ENCODE data around the gene PLA2G4D.

PLA2G4D gene

DNA sequence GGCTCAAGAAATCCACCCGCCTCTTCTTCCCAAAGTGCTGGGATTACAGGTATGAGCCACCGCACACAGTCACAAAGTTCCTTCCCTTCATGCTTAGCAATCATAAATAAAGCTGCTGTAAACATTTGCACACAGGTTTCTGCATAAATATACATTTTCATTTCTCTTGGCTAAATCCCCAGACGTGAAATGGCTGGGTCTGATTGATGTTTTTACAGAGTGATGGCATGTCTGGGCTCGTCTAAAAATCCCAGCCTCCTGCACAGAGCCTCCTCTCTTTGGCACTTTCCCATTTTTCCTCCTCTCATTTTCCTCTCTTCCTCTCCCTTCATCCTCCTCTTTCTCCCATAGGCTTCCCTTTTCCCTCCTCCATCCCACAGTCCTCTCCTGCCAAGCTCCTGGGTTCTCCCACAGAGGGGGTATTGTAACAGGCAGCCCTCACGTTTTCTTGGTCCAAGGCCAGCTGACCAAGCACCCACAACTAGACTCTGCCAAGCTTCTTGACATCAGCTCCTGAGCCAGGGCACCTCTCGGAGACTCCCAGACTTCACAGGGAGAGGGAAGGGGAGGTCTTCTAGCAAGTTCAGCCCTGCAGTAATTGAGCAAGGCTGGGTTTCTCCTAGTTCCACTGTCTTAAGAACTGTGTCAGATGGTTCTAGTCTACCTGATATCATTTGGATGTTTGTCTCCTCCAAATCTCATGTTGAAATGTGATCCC lies 63.0 kb downstream of the PLA2G4D start:
- no peak overlapping the region for H3K9ac ChIP-seq (ENCODE audit: low read depth, low read length)
- peaks cover 5% of the 10 kb centered on the region for H3K27me3 ChIP-seq (ENCODE audit: insufficient read depth, low read length, poor library complexity)
- DNase-seq (no peak), ATAC-seq (ENCODE audit: insufficient read depth, low read depth) (no peak)
- no peak overlapping the region for H3K4me2 ChIP-seq (ENCODE audit: insufficient read depth, low read length)
- peaks cover 5% of the 10 kb centered on the region; the same call in 1 of the 2 replicates for H3K4me1 ChIP-seq (ENCODE audit: insufficient read depth, low read length)
- H3K9me3 ChIP-seq (ENCODE audit: insufficient read depth, low read length, severe bottlenecking) = no peaks in the 10 kb centered on the region
- no peaks in the 10 kb centered on the region for H3K79me2 ChIP-seq (ENCODE audit: insufficient read depth, low read length)
- H3K4me3 ChIP-seq (ENCODE audit: low read depth in 1 of 2, low read length in 2 of 2) = no peak overlapping the region
- H3K36me3 ChIP-seq (ENCODE audit: insufficient read depth, low read length) = no peaks in the 10 kb centered on the region
- no peak overlapping the region for H3K27ac ChIP-seq (ENCODE audit: low read length)
- H4K20me1 ChIP-seq (ENCODE audit: insufficient read depth, low read length) = no peaks in the 10 kb centered on the region
- no peak overlapping the region for H2AFZ ChIP-seq (ENCODE audit: low read depth, low read length)
- no peak for TF ChIP-seq EZH2 (IDR thresholded peaks at IDR 0.05; ENCODE audit: borderline replicate concordance, low read depth, low read length, severe bottlenecking)

GRCh38 chr15:42027521-42027920 lies 66.8 kb downstream of the PLA2G4D start:
- no peaks in the 10 kb centered on the region for H3K36me3 ChIP-seq (ENCODE audit: insufficient read depth, low read length)
- no peak overlapping the region for H3K9ac ChIP-seq (ENCODE audit: low read depth, low read length)
- no peak overlapping the region for H3K4me3 ChIP-seq (ENCODE audit: low read depth in 1 of 2, low read length in 2 of 2)
- H4K20me1 ChIP-seq (ENCODE audit: insufficient read depth, low read length) = no peaks in the 10 kb centered on the region
- no peaks in the 10 kb centered on the region for H3K79me2 ChIP-seq (ENCODE audit: insufficient read depth, low read length)
- no peak overlapping the region for H2AFZ ChIP-seq (ENCODE audit: low read depth, low read length)
- H3K4me2 ChIP-seq (ENCODE audit: insufficient read depth, low read length) = no peak overlapping the region
- DNase-seq (no peak), ATAC-seq (ENCODE audit: insufficient read depth, low read depth) (no peak)
- no peaks in the 10 kb centered on the region for H3K9me3 ChIP-seq (ENCODE audit: insufficient read depth, low read length, severe bottlenecking)
- no peak overlapping the region for H3K27ac ChIP-seq (ENCODE audit: low read length)
- H3K4me1 ChIP-seq (ENCODE audit: insufficient read depth, low read length) = no peaks in the 10 kb centered on the region
- peaks cover 5% of the 10 kb centered on the region for H3K27me3 ChIP-seq (ENCODE audit: insufficient read depth, low read length, poor library complexity)
- TF ChIP-seq, protein P1, sequence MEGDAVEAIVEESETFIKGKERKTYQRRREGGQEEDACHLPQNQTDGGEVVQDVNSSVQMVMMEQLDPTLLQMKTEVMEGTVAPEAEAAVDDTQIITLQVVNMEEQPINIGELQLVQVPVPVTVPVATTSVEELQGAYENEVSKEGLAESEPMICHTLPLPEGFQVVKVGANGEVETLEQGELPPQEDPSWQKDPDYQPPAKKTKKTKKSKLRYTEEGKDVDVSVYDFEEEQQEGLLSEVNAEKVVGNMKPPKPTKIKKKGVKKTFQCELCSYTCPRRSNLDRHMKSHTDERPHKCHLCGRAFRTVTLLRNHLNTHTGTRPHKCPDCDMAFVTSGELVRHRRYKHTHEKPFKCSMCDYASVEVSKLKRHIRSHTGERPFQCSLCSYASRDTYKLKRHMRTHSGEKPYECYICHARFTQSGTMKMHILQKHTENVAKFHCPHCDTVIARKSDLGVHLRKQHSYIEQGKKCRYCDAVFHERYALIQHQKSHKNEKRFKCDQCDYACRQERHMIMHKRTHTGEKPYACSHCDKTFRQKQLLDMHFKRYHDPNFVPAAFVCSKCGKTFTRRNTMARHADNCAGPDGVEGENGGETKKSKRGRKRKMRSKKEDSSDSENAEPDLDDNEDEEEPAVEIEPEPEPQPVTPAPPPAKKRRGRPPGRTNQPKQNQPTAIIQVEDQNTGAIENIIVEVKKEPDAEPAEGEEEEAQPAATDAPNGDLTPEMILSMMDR (IDR thresholded peaks at IDR 0.05; ENCODE audit: borderline replicate concordance, extremely low read depth, low read length, poor library complexity, severe bottlenecking) = no peak
- TF ChIP-seq EZH2 (IDR thresholded peaks at IDR 0.05; ENCODE audit: borderline replicate concordance, low read depth, low read length, severe bottlenecking) = no peak

- ATAC-seq (ENCODE audit: insufficient read depth, low read depth) = no peak
- Histone ChIP-seq H3K36me3 (ENCODE audit: insufficient read depth, low read length) (no peaks in the 10 kb centered on the region), H2AFZ (ENCODE audit: low read depth, low read length) (no peak overlapping the region), H3K27me3 (ENCODE audit: insufficient read depth, low read length, poor library complexity) (no peaks in the 10 kb centered on the region), H3K9me3 (ENCODE audit: insufficient read depth, low read length, severe bottlenecking) (no peaks in the 10 kb centered on the region), H3K4me2 (ENCODE audit: insufficient read depth, low read length) (no peak overlapping the region), H3K4me1 (ENCODE audit: insufficient read depth, low read length) (no peaks in the 10 kb centered on the region), H3K79me2 (ENCODE audit: insufficient read depth, low read length) (no peaks in the 10 kb centered on the region), H4K20me1 (ENCODE audit: insufficient read depth, low read length) (no peaks in the 10 kb centered on the region), H3K4me3 (ENCODE audit: low read depth in 1 of 2, low read length in 2 of 2) (no peak overlapping the region), H3K27ac (ENCODE audit: low read length) (no peak overlapping the region), H3K9ac (ENCODE audit: low read depth, low read length) (no peak overlapping the region)
- DNase-seq = no peak
- TF ChIP-seq, protein P1 (IDR thresholded peaks at IDR 0.05; ENCODE audit: borderline replicate concordance, extremely low read depth, low read length, poor library complexity, severe bottlenecking) = no peak
- no peak for TF ChIP-seq EZH2 (IDR thresholded peaks at IDR 0.05; ENCODE audit: borderline replicate concordance, low read depth, low read length, severe bottlenecking)
Measured at GRCh38 chr15:42024303-42024702, 70.1 kb downstream of the PLA2G4D start.

DNA sequence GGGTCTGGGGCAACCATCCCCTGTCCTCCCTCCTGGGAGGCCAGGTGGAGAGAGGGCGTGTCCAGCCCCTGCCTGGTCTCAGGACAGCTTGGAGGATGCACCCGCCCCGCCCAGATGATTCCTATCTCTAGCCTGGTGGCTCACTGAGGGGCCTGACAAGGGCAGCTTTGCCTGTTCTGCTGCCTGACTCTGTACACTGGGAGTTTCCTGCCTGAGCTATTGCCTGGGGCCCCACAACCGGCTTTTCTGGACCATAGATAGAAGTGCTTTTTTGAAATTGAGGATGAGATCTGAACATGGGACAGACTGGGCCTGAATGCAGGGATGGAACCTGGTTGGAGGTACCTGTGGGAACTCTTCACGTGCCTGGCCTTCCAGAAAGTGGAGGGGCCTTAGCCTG lies 72.8 kb downstream of the PLA2G4D start:
- TF ChIP-seq EZH2 (IDR thresholded peaks at IDR 0.05; ENCODE audit: borderline replicate concordance, low read depth, low read length, severe bottlenecking) = no peak
- TF ChIP-seq, protein P1 (IDR thresholded peaks at IDR 0.05; ENCODE audit: borderline replicate concordance, extremely low read depth, low read length, poor library complexity, severe bottlenecking) = no peak
- ATAC-seq (ENCODE audit: insufficient read depth, low read depth) (no peak), DNase-seq (no peak)
- Histone ChIP-seq H3K79me2 (ENCODE audit: insufficient read depth, low read length) (no peaks in the 10 kb centered on the region), H3K27me3 (ENCODE audit: insufficient read depth, low read length, poor library complexity) (no peaks in the 10 kb centered on the region), H2AFZ (ENCODE audit: low read depth, low read length) (no peak overlapping the region), H3K9ac (ENCODE audit: low read depth, low read length) (no peak overlapping the region), H3K36me3 (ENCODE audit: insufficient read depth, low read length) (no peaks in the 10 kb centered on the region), H3K4me3 (ENCODE audit: low read depth in 1 of 2, low read length in 2 of 2) (no peak overlapping the region), H3K9me3 (ENCODE audit: insufficient read depth, low read length, severe bottlenecking) (no peaks in the 10 kb centered on the region), H4K20me1 (ENCODE audit: insufficient read depth, low read length) (no peaks in the 10 kb centered on the region), H3K4me2 (ENCODE audit: insufficient read depth, low read length) (no peak overlapping the region), H3K27ac (ENCODE audit: low read length) (no peak overlapping the region), H3K4me1 (ENCODE audit: insufficient read depth, low read length) (no peaks in the 10 kb centered on the region)

Measured in DND-41 (cell line).